ENCODE results near the gene XPO6.

Gene XPO6

GRCh38 chr16:28136751-28137434 lies 74.9 kb downstream of the XPO6 start:
- H3K9me3 ChIP-seq (ENCODE audit: control insufficient read depth, insufficient read depth, low read length): no peaks in the 10 kb centered on the region
- no peak for DNase-seq (ENCODE audit: low read depth, low spot score)
- no peaks in the 10 kb centered on the region for H3K27me3 ChIP-seq (ENCODE audit: control insufficient read depth, insufficient read depth, low read length)
- no peak overlapping the region for H3K4me3 ChIP-seq (ENCODE audit: low read length)
- H3K27ac ChIP-seq (ENCODE audit: low read length): no peak overlapping the region
- WGBS (ENCODE audit: insufficient coverage, insufficient read length): no CpG with 5 or more reads among the region's 6 CpGs
- H3K4me1 ChIP-seq (ENCODE audit: control insufficient read depth, insufficient read depth, low read length): no peaks in the 10 kb centered on the region
- H3K36me3 ChIP-seq (ENCODE audit: control insufficient read depth, insufficient read depth, low read length): peaks cover 7% of the 10 kb centered on the region; the same call in 1 of the 2 replicates

DNA sequence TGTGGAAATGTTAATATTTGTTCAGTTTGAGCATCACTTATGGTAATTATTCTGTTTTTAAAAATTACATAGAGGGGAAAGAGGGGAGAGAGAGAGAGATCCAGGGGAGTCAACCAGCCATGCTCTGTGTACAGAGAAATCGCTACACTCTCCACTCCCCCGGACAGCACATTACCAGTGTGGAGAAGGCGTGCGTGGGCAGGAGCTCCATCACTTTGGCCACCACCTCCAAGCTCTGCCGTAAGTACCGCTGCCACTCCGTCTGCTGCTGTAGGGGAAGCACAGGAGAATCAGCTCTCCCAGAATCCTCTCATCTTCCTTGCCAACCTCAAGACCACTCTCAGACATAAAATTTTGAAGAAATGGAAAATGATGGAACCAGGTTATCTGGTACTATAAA lies 78.1 kb downstream of the XPO6 start:
- H3K4me3 ChIP-seq (ENCODE audit: low read length): no peak overlapping the region
- no peak overlapping the region for H3K27ac ChIP-seq (ENCODE audit: low read length)
- no peak for DNase-seq (ENCODE audit: low read depth, low spot score)
- H3K4me1 ChIP-seq (ENCODE audit: control insufficient read depth, insufficient read depth, low read length): no peaks in the 10 kb centered on the region
- H3K27me3 ChIP-seq (ENCODE audit: control insufficient read depth, insufficient read depth, low read length): no peaks in the 10 kb centered on the region
- H3K36me3 ChIP-seq (ENCODE audit: control insufficient read depth, insufficient read depth, low read length): peaks cover 11% of the 10 kb centered on the region; the same call in 1 of the 2 replicates
- no peaks in the 10 kb centered on the region for H3K9me3 ChIP-seq (ENCODE audit: control insufficient read depth, insufficient read depth, low read length)
- no CpG with 5 or more reads among the region's 7 CpGs for WGBS (ENCODE audit: insufficient coverage, insufficient read length)

DNA sequence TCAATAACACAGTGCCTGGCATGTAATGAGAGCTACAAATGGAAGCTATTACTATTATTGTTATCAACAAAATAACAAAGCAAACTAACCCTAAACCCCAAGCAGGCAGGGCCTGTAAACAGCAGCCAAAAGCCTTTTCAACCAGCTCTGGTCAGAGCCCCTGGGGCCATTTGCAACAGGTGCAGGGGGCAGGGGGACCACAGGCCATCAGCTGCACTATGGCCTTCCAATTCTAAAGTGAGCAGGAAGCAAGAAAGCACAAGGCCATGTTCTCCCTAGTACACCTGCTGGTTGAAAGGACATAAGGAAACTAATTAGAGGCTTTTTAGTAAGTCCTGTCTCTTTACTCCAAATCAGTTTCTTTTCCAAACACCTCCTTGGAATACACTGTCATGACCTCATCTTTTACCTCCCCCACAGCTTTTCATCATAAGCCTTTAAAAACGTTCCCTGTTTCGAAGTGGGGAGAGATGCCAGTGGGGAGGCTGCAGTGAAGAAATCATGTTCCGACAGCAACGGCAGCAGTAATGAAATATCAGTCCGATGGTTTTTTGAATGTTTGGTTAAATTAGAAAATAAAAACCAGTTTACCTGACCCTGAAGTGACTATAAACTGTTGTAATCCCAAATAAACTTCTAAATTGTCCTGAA lies 79.9 kb downstream of the XPO6 start:
- H3K9me3 ChIP-seq (ENCODE audit: control insufficient read depth, insufficient read depth, low read length): no peaks in the 10 kb centered on the region
- H3K4me1 ChIP-seq (ENCODE audit: control insufficient read depth, insufficient read depth, low read length): no peaks in the 10 kb centered on the region
- no peak overlapping the region for H3K4me3 ChIP-seq (ENCODE audit: low read length)
- H3K27me3 ChIP-seq (ENCODE audit: control insufficient read depth, insufficient read depth, low read length): no peaks in the 10 kb centered on the region
- no CpG with 5 or more reads among the region's 5 CpGs for WGBS (ENCODE audit: insufficient coverage, insufficient read length)
- H3K27ac ChIP-seq (ENCODE audit: low read length): no peak overlapping the region
- H3K36me3 ChIP-seq (ENCODE audit: control insufficient read depth, insufficient read depth, low read length): peaks cover 12% of the 10 kb centered on the region
- DNase-seq (ENCODE audit: low read depth, low spot score): no peak

DNA sequence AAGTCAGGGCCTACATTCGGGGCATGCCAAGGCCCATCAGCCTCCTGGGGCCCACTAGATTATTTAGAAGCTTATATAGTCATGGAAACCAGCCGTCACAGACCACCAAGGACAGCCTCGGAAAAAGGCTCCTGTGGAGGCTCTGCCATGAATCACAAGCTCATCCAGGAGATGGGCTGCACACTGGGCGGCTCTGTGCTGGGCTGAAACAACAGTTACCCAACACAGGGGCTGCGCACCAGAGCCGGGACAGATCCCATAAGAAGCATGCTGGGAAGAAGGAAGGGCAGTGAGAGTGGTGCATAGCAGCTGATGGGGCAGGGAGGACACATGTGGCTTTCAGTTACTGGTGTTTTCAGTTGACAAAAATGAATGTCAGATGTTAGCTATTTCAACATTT lies 80.6 kb downstream of the XPO6 start:
- WGBS (ENCODE audit: insufficient coverage, insufficient read length): no CpG with 5 or more reads among the region's 6 CpGs
- DNase-seq (ENCODE audit: low read depth, low spot score): no peak
- no peak overlapping the region for H3K27ac ChIP-seq (ENCODE audit: low read length)
- H3K9me3 ChIP-seq (ENCODE audit: control insufficient read depth, insufficient read depth, low read length): no peaks in the 10 kb centered on the region
- no peak overlapping the region for H3K4me3 ChIP-seq (ENCODE audit: low read length)
- peaks cover 10% of the 10 kb centered on the region for H3K36me3 ChIP-seq (ENCODE audit: control insufficient read depth, insufficient read depth, low read length)
- H3K4me1 ChIP-seq (ENCODE audit: control insufficient read depth, insufficient read depth, low read length): no peaks in the 10 kb centered on the region
- no peaks in the 10 kb centered on the region for H3K27me3 ChIP-seq (ENCODE audit: control insufficient read depth, insufficient read depth, low read length)

DNA sequence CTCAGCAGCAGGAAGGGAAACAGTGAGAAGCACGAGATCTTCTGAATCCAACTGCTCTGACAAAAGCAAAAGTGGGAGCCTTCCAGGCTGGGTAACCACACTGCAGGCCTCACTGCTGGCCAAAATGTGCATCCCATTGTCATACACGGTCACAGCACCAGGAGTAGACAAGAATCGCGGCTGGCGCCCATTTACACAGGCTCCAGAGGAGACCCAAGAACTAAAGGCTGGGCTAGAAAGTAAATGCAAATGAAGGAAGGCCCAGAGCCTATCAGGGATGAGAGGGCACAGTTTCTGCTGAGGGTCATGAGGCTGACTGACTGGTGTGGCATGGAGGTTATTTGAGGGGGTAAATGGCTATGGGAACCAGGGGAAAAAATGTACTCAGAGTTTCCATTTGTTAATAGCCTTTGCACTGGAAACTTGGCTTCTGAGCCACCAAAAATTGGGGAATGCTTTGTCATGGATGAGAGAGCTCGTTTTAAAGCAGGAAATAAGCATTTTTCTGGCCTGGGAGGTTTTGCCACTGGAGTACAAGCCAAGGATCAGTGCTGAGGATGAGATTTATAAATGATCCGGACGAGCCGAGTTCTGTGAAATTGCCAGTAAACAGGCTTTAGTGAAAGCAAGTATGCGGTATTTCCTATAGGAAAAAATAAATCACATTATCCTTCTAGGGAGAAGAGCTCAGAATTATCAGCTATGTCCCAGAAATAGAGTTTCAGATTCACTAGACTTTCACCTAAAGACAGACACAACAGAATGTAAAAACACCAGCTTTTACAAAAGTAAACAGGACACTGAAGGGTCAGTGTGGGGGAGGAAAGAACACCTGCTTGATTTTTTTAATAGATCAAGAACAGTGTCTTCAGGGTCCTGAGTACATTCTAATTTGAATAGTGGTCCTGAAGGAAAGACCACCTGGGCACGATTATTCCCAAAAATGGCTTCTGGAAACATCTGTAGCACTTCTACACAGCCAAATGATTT lies 81.4 kb downstream of the XPO6 start:
- no peak for DNase-seq (ENCODE audit: low read depth, low spot score)
- Histone ChIP-seq H3K27ac (ENCODE audit: low read length) (no peak overlapping the region), H3K4me1 (ENCODE audit: control insufficient read depth, insufficient read depth, low read length) (no peaks in the 10 kb centered on the region), H3K27me3 (ENCODE audit: control insufficient read depth, insufficient read depth, low read length) (no peaks in the 10 kb centered on the region), H3K36me3 (ENCODE audit: control insufficient read depth, insufficient read depth, low read length) (peaks cover 14% of the 10 kb centered on the region), H3K9me3 (ENCODE audit: control insufficient read depth, insufficient read depth, low read length) (no peaks in the 10 kb centered on the region), H3K4me3 (ENCODE audit: low read length) (no peak overlapping the region)
- WGBS (ENCODE audit: insufficient coverage, insufficient read length): no CpG with 5 or more reads among the region's 11 CpGs

DNA sequence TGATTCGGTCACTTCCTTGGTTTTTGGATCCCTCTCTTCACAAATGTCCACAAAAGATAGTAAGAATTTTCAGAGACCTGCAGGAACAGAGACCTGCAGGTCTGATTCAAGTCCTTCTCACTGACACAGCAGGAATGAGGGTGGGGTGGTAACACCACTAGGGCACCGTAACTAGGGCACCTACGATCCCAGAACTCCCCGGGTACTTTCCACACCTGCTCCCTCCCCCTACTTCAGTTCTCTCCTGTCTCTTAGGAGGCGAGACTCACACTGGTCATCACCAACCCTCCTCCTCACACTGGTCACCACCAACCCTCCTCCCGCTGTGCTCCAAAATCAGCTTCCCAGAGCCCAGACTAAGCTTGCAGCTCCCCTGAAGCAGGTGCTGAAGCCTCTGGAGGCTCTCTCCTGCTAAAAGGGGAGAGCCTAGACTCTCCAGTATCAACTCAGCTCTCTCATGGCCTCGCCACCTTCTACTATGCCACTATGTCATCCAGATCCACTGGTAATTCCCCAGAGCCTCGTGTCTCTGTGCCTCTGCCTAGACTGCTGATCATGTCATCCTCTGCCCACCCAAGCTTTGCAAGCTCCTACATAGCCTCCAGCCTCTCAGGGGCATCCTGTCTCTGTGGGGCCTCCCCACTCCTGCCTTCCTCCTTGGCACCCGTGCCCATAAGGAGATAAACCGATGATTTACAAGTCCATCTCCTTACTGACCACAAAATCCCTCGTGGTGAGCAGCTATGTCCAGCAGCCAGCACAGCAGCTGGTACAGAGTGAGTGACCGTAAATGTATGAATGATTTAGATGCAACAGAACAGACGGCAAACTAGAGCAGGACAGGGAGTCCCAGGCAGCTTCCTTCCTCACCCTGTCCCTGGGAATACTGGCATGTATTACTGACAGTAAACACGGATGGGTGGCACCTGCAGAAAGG lies 84.8 kb downstream of the XPO6 start:
- Histone ChIP-seq H3K4me1 (ENCODE audit: control insufficient read depth, insufficient read depth, low read length) (no peaks in the 10 kb centered on the region), H3K27ac (ENCODE audit: low read length) (no peak overlapping the region), H3K36me3 (ENCODE audit: control insufficient read depth, insufficient read depth, low read length) (peaks cover 24% of the 10 kb centered on the region), H3K27me3 (ENCODE audit: control insufficient read depth, insufficient read depth, low read length) (no peaks in the 10 kb centered on the region), H3K9me3 (ENCODE audit: control insufficient read depth, insufficient read depth, low read length) (no peaks in the 10 kb centered on the region), H3K4me3 (ENCODE audit: low read length) (no peak overlapping the region)
- WGBS (ENCODE audit: insufficient coverage, insufficient read length): no CpG with 5 or more reads among the region's 14 CpGs
- DNase-seq (ENCODE audit: low read depth, low spot score): no peak

GRCh38 chr16:28125592-28125991 lies 86.2 kb downstream of the XPO6 start:
- no peak overlapping the region for H3K27ac ChIP-seq (ENCODE audit: low read length)
- no peaks in the 10 kb centered on the region for H3K4me1 ChIP-seq (ENCODE audit: control insufficient read depth, insufficient read depth, low read length)
- no peaks in the 10 kb centered on the region for H3K9me3 ChIP-seq (ENCODE audit: control insufficient read depth, insufficient read depth, low read length)
- H3K27me3 ChIP-seq (ENCODE audit: control insufficient read depth, insufficient read depth, low read length): no peaks in the 10 kb centered on the region
- peaks cover 24% of the 10 kb centered on the region for H3K36me3 ChIP-seq (ENCODE audit: control insufficient read depth, insufficient read depth, low read length)
- DNase-seq (ENCODE audit: low read depth, low spot score): no peak
- no peak overlapping the region for H3K4me3 ChIP-seq (ENCODE audit: low read length)
- WGBS (ENCODE audit: insufficient coverage, insufficient read length): no CpG with 5 or more reads among the region's 16 CpGs

DNA sequence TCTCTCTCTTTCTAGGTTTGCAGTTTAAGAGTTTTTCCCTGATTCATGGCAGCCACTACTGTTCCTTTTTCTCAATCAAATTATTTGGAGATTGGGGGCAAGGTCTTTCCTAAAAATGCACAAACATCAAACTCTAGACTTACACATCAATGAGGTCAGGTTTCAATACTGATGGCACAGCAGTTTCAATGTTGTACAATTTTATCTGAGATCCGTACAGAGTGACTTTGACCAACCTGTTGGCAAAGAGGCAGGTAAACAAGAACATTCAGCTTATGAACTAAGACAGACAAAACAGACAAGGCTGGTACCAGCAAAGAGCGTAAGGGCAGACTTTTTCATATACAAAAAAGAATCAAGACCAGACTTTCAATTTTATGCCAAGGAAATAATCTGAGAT lies 90.2 kb downstream of the XPO6 start:
- Histone ChIP-seq H3K4me1 (ENCODE audit: control insufficient read depth, insufficient read depth, low read length) (no peaks in the 10 kb centered on the region), H3K27me3 (ENCODE audit: control insufficient read depth, insufficient read depth, low read length) (no peaks in the 10 kb centered on the region), H3K27ac (ENCODE audit: low read length) (no peak overlapping the region), H3K36me3 (ENCODE audit: control insufficient read depth, insufficient read depth, low read length) (peaks cover 22% of the 10 kb centered on the region; the same call in 1 of the 2 replicates), H3K4me3 (ENCODE audit: low read length) (no peak overlapping the region), H3K9me3 (ENCODE audit: control insufficient read depth, insufficient read depth, low read length) (no peaks in the 10 kb centered on the region; the same call in 1 of the 2 replicates)
- WGBS (ENCODE audit: insufficient coverage, insufficient read length): no CpG with 5 or more reads among the region's 2 CpGs
- no peak for DNase-seq (ENCODE audit: low read depth, low spot score)

DNA sequence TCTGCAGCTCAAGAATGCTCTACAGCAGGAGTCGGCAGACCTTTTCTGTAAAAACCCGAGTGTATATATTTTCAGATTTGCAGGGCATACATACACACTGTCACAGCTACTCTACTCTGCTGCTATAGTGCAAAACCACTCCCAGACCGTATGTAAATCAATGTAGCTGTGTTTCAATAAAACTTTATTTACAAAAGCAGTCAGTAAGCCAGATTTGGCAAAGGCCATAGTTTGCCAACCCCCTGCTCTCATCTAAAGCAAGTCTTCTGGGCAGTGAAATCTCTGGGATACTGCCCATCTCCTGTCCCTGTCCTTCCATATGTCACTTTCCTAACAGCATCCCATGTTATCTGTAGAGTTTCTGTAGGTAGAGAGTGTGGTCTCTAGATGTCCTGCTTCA lies 91.0 kb downstream of the XPO6 start:
- Histone ChIP-seq H3K4me1 (ENCODE audit: control insufficient read depth, insufficient read depth, low read length) (no peaks in the 10 kb centered on the region), H3K36me3 (ENCODE audit: control insufficient read depth, insufficient read depth, low read length) (peaks cover 22% of the 10 kb centered on the region; the same call in 1 of the 2 replicates), H3K9me3 (ENCODE audit: control insufficient read depth, insufficient read depth, low read length) (no peaks in the 10 kb centered on the region; the same call in 1 of the 2 replicates), H3K27ac (ENCODE audit: low read length) (no peak overlapping the region), H3K27me3 (ENCODE audit: control insufficient read depth, insufficient read depth, low read length) (no peaks in the 10 kb centered on the region), H3K4me3 (ENCODE audit: low read length) (no peak overlapping the region)
- no CpG with 5 or more reads among the region's 3 CpGs for WGBS (ENCODE audit: insufficient coverage, insufficient read length)
- DNase-seq (ENCODE audit: low read depth, low spot score): no peak

All from iPS DF 6.9 (cell line).